Effector memory CD4-positive, alpha-beta T cell (primary cell): ENCODE data around the gene IMPA2.

Experiments
- DNase-seq, 3 donors: peaks; one replicate each; pipeline ENCODE4 v3.0.0-alpha.2; 2020
- H3K27ac ChIP-seq: 2 replicates; pipeline ENCODE4 v1.7.0; 2013; ENCODE audit warnings: mild to moderate bottlenecking, low read length, moderate library complexity; ENCODE audit not compliant: insufficient read depth, poor library complexity, severe bottlenecking
- H3K27me3 ChIP-seq: replicated peaks from 2 replicates; pipeline ENCODE4 v1.7.0; 2013; ENCODE audit warnings: mild to moderate bottlenecking, low read length; ENCODE audit not compliant: insufficient read depth, control insufficient read depth, poor library complexity, severe bottlenecking
- H3K36me3 ChIP-seq: 2 replicates; pipeline ENCODE4 v1.7.0; 2013; ENCODE audit warnings: mild to moderate bottlenecking, low read length, moderate library complexity; ENCODE audit not compliant: control insufficient read depth, insufficient read depth
- H3K4me1 ChIP-seq: 2 replicates; pipeline ENCODE4 v1.7.0; 2013; ENCODE audit warnings: low read length, mild to moderate bottlenecking; ENCODE audit not compliant: control insufficient read depth, insufficient read depth, poor library complexity, severe bottlenecking
- H3K4me3 ChIP-seq: 2 replicates; pipeline ENCODE4 v1.7.0; 2013; ENCODE audit warnings: low read length, low read depth, mild to moderate bottlenecking; ENCODE audit not compliant: insufficient read depth, poor library complexity, severe bottlenecking
- H3K9me3 ChIP-seq: 2 replicates; pipeline ENCODE4 v1.7.0; 2013; ENCODE audit warnings: mild to moderate bottlenecking, low read length, moderate library complexity; ENCODE audit not compliant: control insufficient read depth

Gene IMPA2

GRCh38 chr18:12012697-12013096 is 31.4 kb downstream of the IMPA2 start:
- DNase-seq: no peak
- Histone ChIP-seq H3K9me3 (no peaks in the 10 kb centered on the region), H3K27me3 (no peaks in the 10 kb centered on the region), H3K27ac (no peak overlapping the region), H3K4me3 (no peak overlapping the region), H3K4me1 (no peaks in the 10 kb centered on the region), H3K36me3 (no peaks in the 10 kb centered on the region)

- no peaks in the 10 kb centered on the region for H3K4me1 ChIP-seq
- H3K9me3 ChIP-seq: no peaks in the 10 kb centered on the region
- H3K27me3 ChIP-seq: no peaks in the 10 kb centered on the region
- H3K4me3 ChIP-seq: no peak overlapping the region
- DNase-seq: no peak
- H3K36me3 ChIP-seq: no peaks in the 10 kb centered on the region
- no peak overlapping the region for H3K27ac ChIP-seq
Measured at GRCh38 chr18:12013186-12013916, 32.0 kb downstream of the IMPA2 start.

GRCh38 chr18:12014086-12014485 is 32.8 kb downstream of the IMPA2 start:
- H3K4me3 ChIP-seq: no peak overlapping the region
- no peak for DNase-seq
- H3K4me1 ChIP-seq: no peaks in the 10 kb centered on the region
- no peaks in the 10 kb centered on the region for H3K36me3 ChIP-seq
- H3K27ac ChIP-seq: no peak overlapping the region
- no peaks in the 10 kb centered on the region for H3K9me3 ChIP-seq
- H3K27me3 ChIP-seq: no peaks in the 10 kb centered on the region

GRCh38 chr18:12014521-12015415 is 33.5 kb downstream of the IMPA2 start:
- no peak for DNase-seq
- Histone ChIP-seq H3K4me3 (no peak overlapping the region), H3K9me3 (no peaks in the 10 kb centered on the region), H3K27me3 (no peaks in the 10 kb centered on the region), H3K36me3 (no peaks in the 10 kb centered on the region), H3K27ac (no peak overlapping the region), H3K4me1 (no peaks in the 10 kb centered on the region)

GRCh38 chr18:12015416-12016062 is 34.2 kb downstream of the IMPA2 start:
- no peak for DNase-seq
- Histone ChIP-seq H3K9me3 (no peaks in the 10 kb centered on the region), H3K27me3 (no peaks in the 10 kb centered on the region), H3K4me3 (no peak overlapping the region), H3K4me1 (no peaks in the 10 kb centered on the region), H3K36me3 (no peaks in the 10 kb centered on the region), H3K27ac (no peak overlapping the region)

GRCh38 chr18:12017081-12017480 is 35.8 kb downstream of the IMPA2 start:
- Histone ChIP-seq H3K4me1 (no peaks in the 10 kb centered on the region), H3K27ac (no peak overlapping the region), H3K4me3 (no peak overlapping the region), H3K36me3 (no peaks in the 10 kb centered on the region), H3K9me3 (no peaks in the 10 kb centered on the region), H3K27me3 (no peaks in the 10 kb centered on the region)
- no peak for DNase-seq

GRCh38 chr18:12018861-12019260 is 37.6 kb downstream of the IMPA2 start:
- Histone ChIP-seq H3K9me3 (no peaks in the 10 kb centered on the region), H3K27ac (no peak overlapping the region), H3K27me3 (no peaks in the 10 kb centered on the region), H3K4me3 (no peak overlapping the region), H3K4me1 (no peaks in the 10 kb centered on the region), H3K36me3 (no peaks in the 10 kb centered on the region)
- no peak for DNase-seq

- Histone ChIP-seq H3K27me3 (no peaks in the 10 kb centered on the region), H3K4me3 (no peak overlapping the region), H3K4me1 (no peaks in the 10 kb centered on the region), H3K27ac (no peak overlapping the region), H3K36me3 (no peaks in the 10 kb centered on the region), H3K9me3 (no peaks in the 10 kb centered on the region)
- no peak for DNase-seq
Measured at GRCh38 chr18:12021077-12021476, 39.8 kb downstream of the IMPA2 start.

- no peak overlapping the region for H3K27ac ChIP-seq
- no peaks in the 10 kb centered on the region for H3K4me1 ChIP-seq
- no peak for DNase-seq
- H3K9me3 ChIP-seq: no peaks in the 10 kb centered on the region
- no peaks in the 10 kb centered on the region for H3K36me3 ChIP-seq
- no peaks in the 10 kb centered on the region for H3K27me3 ChIP-seq
- H3K4me3 ChIP-seq: no peak overlapping the region
Measured at GRCh38 chr18:12021596-12021995, 40.3 kb downstream of the IMPA2 start.

- H3K4me1 ChIP-seq: no peaks in the 10 kb centered on the region
- H3K4me3 ChIP-seq: no peak overlapping the region
- DNase-seq: no peak
- no peaks in the 10 kb centered on the region for H3K27me3 ChIP-seq
- H3K36me3 ChIP-seq: no peaks in the 10 kb centered on the region
- H3K27ac ChIP-seq: no peak overlapping the region
- no peaks in the 10 kb centered on the region for H3K9me3 ChIP-seq
Measured at GRCh38 chr18:12023375-12023774, 42.1 kb downstream of the IMPA2 start.
